A673 (cell line): Measurements from ENCODE around the gene NLRC5. TPM values are rescaled to one million over a fixed set of nuclear protein-coding genes. Genes with fewer than 3 reads are reported as not detected.

Source experiments
- BruUV-seq: library from RNA; stranded (reverse); fragments of 400-500 nt; replicated peaks from 2 replicates; lab custom pipeline; 2021; lab: Mats Ljungman, UMichigan
- CTCF ChIA-PET: fragments of 300-600 bp; sonication (Branson Sonifier 250); formaldehyde crosslinking; loops from one replicate; lab custom pipeline; 2022; ENCODE audit warnings: antibody characterized with exemption; lab: Charles Lee
- POLR2A ChIA-PET: fragments of 300-600 bp; sonication (Branson Sonifier 250); formaldehyde crosslinking; loops from one replicate; lab custom pipeline; 2022; ENCODE audit warnings: antibody characterized with exemption; ENCODE audit not compliant: low non-redundant PET; lab: Charles Lee
- DNase-seq: peaks from one replicate; pipeline ENCODE4 v3.0.0-alpha.2; 2015; ENCODE audit warnings: low spot score
- H3K27ac ChIP-seq: fragments of 200-600 bp; sonication (generic); 2 replicates; pipeline ENCODE4 v1.5.1; 2016; ENCODE audit warnings: mixed run types, low read depth, mild to moderate bottlenecking, mixed read lengths, antibody characterized with exemption, low read length; ENCODE audit not compliant: poor library complexity, severe bottlenecking
- H3K27me3 ChIP-seq: fragments of 200-600 bp; sonication (generic); replicated peaks from 2 replicates; pipeline ENCODE4 v1.6.1; 2017; ENCODE audit warnings: mixed run types, low read depth, mild to moderate bottlenecking, mixed read lengths, antibody characterized with exemption, low read length; ENCODE audit not compliant: insufficient read depth, poor library complexity
- H3K36me3 ChIP-seq: fragments of 200-600 bp; sonication (generic); 2 replicates; pipeline ENCODE4 v1.6.1; 2016; ENCODE audit warnings: mixed run types, mild to moderate bottlenecking, mixed read lengths, antibody characterized with exemption, low read length; ENCODE audit not compliant: insufficient read depth, poor library complexity, severe bottlenecking
- H3K4me1 ChIP-seq: fragments of 200-600 bp; sonication (generic); 2 replicates; pipeline ENCODE4 v1.6.1; 2017; ENCODE audit warnings: mixed run types, mild to moderate bottlenecking, mixed read lengths, antibody characterized with exemption, low read length; ENCODE audit not compliant: insufficient read depth, poor library complexity, severe bottlenecking
- H3K4me3 ChIP-seq: fragments of 200-600 bp; sonication (generic); 2 replicates; pipeline ENCODE4 v1.5.1; 2016; ENCODE audit warnings: low read depth, mixed run types, mild to moderate bottlenecking, mixed read lengths, low read length; ENCODE audit not compliant: poor library complexity, severe bottlenecking
- H3K9me3 ChIP-seq: fragments of 200-600 bp; sonication (generic); 2 replicates; pipeline ENCODE4 v1.6.1; 2016; ENCODE audit warnings: mixed run types, low read depth, mild to moderate bottlenecking, mixed read lengths, antibody characterized with exemption, low read length; ENCODE audit not compliant: poor library complexity, severe bottlenecking
- EZH2 ChIP-seq: fragments of 200-600 bp; sonication (generic); IDR thresholded peaks from 2 replicates; pipeline ENCODE4 v1.6.1; 2017; ENCODE audit warnings: borderline replicate concordance, low read depth, mild to moderate bottlenecking, mixed read lengths, antibody characterized with exemption, low read length; ENCODE audit not compliant: poor library complexity, severe bottlenecking
- intact Hi-C: fragments of 100-400 bp; cut with micrococcal nuclease; formaldehyde crosslinking; loops from one replicate; pipeline ENCODE4 v1.10.0; 2022; ENCODE audit not compliant: unreplicated experiment
- total RNA-seq: library from RNA; stranded (reverse); gene quantifications from 2 replicates; pipeline ENCODE4 v1.2.3, GENCODE V29; 2021
- TF ChIP-seq, protein P1 (sequence below): fragments of 300-800, 200-600 bp; sonication (generic); conservative IDR thresholded peaks from 2 replicates; pipeline ENCODE4 v1.5.1; 2017; ENCODE audit warnings: low read depth, mild to moderate bottlenecking, antibody characterized with exemption, low read length, moderate library complexity, mixed read lengths

Gene NLRC5
- total RNA-seq, 1 experiment from 2014 or later = 13.1 TPM

DNA sequence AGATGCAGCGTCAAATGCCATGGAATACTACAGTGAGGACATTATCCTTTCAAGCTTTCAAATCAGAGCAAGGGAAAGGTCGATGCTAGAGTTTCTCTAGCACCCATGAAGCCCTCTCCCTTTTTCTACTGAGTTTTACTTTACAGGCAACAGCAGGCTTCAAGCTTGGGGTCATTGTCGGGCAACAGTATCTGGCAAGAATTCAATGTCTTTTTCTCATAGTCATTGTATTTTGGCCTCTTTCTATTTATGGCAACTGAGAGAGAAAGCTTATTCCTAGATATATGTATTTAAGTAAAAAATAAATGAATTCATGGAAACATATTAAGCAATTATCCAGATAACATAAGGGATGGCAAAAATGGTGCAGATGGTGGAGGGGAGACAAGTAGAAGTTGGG lies 28.0 kb upstream of the NLRC5 start:
- BruUV-seq = no TSS peak
- ChIA-PET POLR2A (no interaction called here), CTCF (no interaction called here)
- no peak for DNase-seq
- Histone ChIP-seq H3K4me3 (no peak overlapping the region), H3K36me3 (no peaks in the 10 kb centered on the region), H3K27ac (no peak overlapping the region), H3K4me1 (peaks cover 4% of the 10 kb centered on the region), H3K9me3 (no peaks in the 10 kb centered on the region), H3K27me3 (no peaks in the 10 kb centered on the region)
- intact Hi-C loops = loop anchor here (5.0 kb wide), 1 partner anchor 106 kb away; no protein-coding TSS in a partner anchor
- TF ChIP-seq EZH2 = no peak
- TF ChIP-seq, protein P1, sequence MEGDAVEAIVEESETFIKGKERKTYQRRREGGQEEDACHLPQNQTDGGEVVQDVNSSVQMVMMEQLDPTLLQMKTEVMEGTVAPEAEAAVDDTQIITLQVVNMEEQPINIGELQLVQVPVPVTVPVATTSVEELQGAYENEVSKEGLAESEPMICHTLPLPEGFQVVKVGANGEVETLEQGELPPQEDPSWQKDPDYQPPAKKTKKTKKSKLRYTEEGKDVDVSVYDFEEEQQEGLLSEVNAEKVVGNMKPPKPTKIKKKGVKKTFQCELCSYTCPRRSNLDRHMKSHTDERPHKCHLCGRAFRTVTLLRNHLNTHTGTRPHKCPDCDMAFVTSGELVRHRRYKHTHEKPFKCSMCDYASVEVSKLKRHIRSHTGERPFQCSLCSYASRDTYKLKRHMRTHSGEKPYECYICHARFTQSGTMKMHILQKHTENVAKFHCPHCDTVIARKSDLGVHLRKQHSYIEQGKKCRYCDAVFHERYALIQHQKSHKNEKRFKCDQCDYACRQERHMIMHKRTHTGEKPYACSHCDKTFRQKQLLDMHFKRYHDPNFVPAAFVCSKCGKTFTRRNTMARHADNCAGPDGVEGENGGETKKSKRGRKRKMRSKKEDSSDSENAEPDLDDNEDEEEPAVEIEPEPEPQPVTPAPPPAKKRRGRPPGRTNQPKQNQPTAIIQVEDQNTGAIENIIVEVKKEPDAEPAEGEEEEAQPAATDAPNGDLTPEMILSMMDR = no peak

DNA sequence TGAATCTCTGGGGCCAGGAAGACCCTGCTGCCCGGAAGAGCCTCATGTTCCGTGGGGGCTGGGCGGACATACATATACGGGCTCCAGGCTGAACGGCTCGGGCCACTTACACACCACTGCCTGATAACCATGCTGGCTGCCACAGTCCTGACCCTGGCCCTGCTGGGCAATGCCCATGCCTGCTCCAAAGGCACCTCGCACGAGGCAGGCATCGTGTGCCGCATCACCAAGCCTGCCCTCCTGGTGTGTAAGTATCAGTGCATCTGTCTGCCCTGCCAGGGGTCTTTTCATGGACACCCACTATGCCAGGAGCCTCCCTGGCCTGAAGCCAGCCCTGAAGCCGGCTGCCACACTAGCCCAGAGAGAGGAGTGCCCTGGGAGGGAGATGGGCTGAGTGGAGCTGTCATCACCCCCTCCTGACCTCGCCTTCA lies 27.5 kb upstream of the NLRC5 start, which contains the start of gene CETP:
CETP (plus strand) TSS at position 100 of the 431 bp plus-strand sequence; CDS start at position 130, 30 bp downstream.
- Histone ChIP-seq H3K4me3 (no peak within 1 kb of the TSS), H3K36me3 (no peaks in the 10 kb centered on the region), H3K4me1 (peaks cover 4% of the 10 kb centered on the region), H3K27me3 (no peaks in the 10 kb centered on the region), H3K9me3 (no peaks in the 10 kb centered on the region), H3K27ac (no peak within 1 kb of the TSS)
- intact Hi-C loops = loop anchor here (5.0 kb wide), 1 partner anchor 105 kb away; no protein-coding TSS in a partner anchor
- BruUV-seq = no TSS peak
- CTCF ChIA-PET = no interaction called here
- TF ChIP-seq, protein P1 = no peak
- TF ChIP-seq EZH2 = no peak
- POLR2A ChIA-PET = no interaction called here
- no peak for DNase-seq

DNA sequence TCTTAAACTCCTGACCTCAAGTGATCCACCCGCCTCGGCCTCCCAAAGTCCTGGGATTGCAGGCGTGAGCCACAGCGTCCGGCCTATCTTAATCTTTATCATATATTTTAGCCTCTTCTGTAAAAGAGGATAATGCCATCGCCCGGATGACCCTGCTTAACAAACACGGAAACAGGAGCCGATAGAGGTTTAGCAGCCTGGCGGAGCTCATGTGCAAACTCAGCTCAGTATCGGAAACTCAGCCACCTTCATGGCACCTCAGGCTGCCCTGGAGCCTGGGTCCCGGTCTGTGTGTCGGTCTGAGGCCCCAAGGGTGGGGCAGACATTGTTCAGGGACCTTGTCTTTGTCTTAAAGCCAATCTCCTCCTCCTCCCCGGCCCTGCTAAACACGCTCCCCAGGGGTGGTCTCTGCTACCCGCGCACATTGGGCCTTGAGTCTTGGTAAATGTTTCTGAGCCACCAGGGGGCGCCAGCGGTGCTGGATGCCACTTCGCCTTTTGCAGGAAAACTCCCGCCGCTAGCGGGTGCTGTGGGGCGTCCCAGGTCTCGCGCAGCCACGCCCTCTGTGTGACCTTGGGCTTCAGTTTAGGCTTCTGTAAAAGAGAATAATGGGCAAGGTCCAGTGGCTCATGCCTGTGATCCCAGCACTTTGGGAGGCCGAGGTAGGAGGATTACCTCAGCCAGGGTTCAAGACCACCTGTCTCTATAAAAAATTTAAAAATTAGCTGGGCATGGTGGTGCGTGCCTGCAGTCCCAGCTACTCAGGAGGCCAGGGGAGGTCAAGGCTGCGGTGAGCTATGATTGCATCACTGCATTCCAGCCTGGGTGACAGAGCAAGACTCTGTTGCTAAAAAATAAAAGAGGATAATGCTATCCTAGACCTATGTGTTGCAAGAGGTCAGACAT lies 24.9 kb upstream of the NLRC5 start:
- peak; percentile 92 for DNase-seq
- BruUV-seq = no TSS peak
- H3K36me3 ChIP-seq = no peaks in the 10 kb centered on the region
- intact Hi-C loops = loop anchor here (1.0 to 5.0 kb wide), 2 partner anchors 103 to 204 kb away; no protein-coding TSS in a partner anchor
- no peak overlapping the region for H3K27ac ChIP-seq
- no peaks in the 10 kb centered on the region for H3K27me3 ChIP-seq
- no peaks in the 10 kb centered on the region for H3K9me3 ChIP-seq
- H3K4me3 ChIP-seq = no peak overlapping the region
- ChIA-PET POLR2A (no interaction called here), CTCF (interaction anchor here (0.6 to 1.0 kb wide), 3 partner anchors 9 to 128 kb away, joined by 3 to 5 read pairs (median 3); partner anchors contain the start of gene CPNE2)
- no peak for TF ChIP-seq EZH2
- TF ChIP-seq, protein P1 = peak; percentile 99
- H3K4me1 ChIP-seq = peaks cover 4% of the 10 kb centered on the region
